GOT3 (cell line): Measurements from ENCODE around the gene PELO.

Experiments used
- DNase-seq: peaks from one replicate; lab custom pipeline; 2025; ENCODE audit warnings: mixed read lengths; lab: John Stamatoyannopoulos, UW

Gene PELO

GRCh38 chr5:52831786-52832511 is 44.2 kb downstream of the PELO start:
- no peak for DNase-seq

GRCh38 chr5:52834320-52834719 is 46.6 kb downstream of the PELO start:
- DNase-seq = no peak

GRCh38 chr5:52837068-52837467 is 49.4 kb downstream of the PELO start:
- DNase-seq = no peak
